HG03575 (cell line): Measurements from ENCODE around the gene PLXNB2.

Experiments
- ATAC-seq: cut with Tn5 transposase; IDR thresholded peaks from one replicate; pipeline ENCODE4 v1.9.1; 2021; ENCODE audit not compliant: unreplicated experiment, insufficient number of reproducible peaks, low FRiP score; ENCODE audit errors: extremely low read depth

Gene PLXNB2

DNA sequence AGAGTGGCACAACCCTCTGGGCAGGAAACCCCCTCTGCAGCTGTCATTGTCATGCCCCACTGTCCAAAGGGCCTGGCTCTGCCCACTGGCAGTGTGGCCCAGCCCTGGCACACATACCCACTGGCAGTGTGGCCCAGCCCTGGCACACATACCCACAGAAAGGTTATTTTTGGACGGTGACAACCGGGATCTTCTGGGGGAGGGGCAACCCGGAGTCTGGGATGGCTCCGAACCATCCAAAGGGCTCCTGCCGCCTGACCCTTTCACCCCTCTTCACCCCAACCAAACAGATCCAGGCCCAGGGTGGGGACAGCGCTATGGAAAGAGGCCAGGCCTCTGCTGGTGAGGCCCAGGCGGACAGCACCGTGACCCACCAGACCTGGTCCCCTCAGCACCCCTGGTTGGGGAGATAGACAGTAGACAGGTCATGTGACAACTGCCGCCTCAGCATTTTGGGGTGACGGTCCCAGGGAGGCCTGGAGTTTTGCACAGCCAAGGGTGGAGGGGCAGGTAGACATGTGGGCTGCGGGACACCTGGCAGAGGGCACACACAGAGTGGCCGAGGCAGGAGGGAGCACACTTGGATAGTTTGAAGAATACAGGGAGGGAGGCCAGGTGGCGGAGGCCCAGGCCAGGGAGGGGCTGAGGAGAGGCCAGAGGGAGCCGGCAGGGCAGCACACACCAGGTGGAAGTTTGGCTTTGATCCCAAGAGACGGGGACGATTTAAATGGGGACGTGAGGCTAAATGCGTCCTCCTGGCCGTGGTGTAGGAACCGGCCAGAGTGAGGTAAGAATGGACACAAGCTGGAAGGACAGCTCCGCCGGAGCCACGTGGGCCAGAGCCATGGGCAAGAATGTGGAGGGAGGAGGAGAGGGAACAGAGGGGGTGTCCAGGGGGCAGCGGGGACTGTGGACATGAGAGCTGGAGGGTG lies 48.8 kb downstream of the PLXNB2 start:
- ATAC-seq, result no peak

DNA sequence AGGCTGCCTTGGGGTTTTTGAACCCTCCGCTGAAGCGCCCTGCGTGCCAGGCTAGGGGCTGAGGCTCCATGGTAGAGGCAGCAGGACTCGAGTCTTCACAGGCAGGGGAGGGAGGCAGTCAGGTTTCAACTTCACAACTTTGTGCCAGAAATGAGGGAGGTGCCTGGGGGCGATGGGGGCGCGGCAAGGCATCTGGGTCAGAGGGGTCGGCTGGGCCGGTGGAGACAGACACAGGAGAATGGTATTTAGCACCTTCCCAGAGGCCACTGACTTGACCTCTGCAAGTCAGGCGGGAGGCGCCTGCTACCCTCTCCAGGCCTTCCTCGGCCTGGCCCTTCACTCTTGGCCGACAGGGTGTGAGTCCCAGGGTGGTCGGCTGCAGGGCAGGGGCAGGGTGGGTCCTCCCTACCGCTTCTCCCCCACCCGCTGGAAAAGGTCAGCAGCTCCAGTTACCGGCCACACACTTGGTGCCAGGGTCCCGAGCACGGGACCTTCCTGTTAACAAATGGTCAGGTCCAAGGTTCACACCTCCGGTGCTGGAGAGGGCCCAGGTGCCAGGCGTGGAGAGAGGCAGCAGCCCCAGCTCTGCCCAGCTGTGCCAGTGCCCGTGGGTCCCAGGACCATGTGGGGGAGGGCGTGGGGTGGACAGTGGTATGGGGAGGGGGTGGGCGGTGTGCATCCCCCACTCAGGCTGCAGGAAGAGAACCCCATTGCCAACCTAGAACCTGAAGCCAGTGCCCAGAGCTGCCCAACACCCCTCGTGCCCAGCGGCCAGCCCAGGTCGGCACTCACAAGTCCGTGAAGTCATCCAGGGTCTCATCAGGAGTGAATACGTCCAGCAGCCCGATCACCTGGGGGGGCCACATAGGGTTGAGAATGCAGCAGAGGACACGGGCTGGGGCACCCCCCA lies 49.7 kb downstream of the PLXNB2 start:
- no peak for ATAC-seq

DNA sequence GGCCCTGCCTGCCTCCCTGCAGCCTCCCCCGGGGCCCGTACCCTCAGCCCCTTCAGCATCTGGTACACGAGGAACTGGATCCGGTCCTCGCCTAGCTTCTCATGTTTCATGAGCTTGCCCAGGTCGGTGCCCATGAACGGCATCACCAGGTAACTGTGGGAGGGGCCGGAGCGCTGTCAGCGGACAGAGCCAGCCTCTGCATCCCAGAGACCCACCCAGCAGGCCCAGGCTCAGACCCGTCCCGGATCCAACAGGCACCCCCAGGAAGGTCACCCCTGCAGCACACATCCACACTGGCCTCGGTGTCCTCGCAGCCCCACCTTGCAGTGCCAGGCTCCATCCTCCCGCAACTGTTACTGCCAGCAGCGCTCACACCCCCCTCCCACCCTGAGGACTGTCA lies 50.4 kb downstream of the PLXNB2 start:
- no peak for ATAC-seq

DNA sequence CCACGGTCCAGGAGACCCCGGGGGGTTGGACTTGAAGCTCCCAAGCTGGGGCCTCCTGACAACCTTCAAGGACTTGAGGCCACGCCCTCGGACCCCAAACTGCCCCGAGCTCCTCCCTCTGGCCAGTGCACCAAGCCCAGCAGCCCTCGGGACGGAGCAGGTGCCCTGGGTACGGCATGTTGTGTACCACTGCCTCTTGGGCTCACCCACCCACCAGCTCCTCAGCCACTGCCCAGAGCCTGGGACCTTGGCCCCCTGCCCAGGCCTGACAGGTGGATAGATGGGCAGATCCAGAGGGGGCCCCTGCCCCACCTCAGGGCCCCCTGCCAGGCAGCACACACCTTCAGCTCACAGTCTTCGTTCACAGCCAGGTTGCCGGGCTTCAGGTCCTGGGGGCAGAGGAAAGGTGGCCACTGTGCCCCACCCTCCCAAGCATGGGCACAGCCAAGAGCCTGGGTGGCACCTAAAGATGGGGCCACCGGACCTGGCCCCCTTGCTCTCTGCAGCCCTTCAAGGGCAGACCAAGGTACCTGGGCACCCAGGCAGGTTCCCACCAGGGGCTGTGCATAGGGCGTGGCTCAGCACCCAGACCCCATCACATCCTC lies 51.1 kb downstream of the PLXNB2 start:
- no peak for ATAC-seq

DNA sequence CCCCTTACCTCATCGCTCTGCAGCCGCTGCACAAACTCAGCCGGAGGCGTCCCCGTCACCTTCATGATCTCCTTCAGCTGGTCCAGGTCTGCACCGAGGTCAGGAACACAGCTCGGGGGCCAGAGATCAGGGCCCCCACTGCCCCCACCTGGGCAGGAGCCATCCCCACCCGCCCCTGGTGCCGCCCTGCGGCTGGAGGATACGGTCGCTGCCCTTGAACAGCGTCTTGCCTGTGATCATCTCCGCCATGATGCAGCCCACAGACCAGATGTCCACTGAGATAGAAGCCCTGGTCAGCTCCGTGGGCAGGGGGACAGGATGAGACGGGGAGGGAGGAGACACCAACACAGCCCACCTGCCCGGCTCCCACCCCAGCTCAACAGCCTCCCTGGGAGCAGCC lies 51.8 kb downstream of the PLXNB2 start:
- no peak for ATAC-seq

DNA sequence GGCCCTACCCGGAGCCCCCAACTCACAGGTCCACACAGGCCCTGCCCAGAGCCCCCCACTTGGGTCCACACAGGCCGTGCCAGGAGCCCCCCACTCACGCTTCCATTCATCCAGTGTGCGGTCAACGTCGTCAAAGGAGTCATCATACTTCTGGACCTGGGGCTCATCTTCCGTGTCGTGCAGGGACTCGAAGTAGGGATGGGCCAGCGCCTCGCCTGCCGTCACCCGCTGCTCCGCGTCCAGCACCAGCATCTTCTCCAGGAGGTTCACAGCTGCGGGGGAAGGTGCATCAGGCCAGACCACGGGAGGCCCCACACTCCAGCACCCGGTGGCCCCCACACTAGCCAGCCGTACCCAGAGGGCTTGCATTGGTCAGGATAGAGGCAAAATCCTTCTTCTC lies 52.3 kb downstream of the PLXNB2 start:
- no peak for ATAC-seq

DNA sequence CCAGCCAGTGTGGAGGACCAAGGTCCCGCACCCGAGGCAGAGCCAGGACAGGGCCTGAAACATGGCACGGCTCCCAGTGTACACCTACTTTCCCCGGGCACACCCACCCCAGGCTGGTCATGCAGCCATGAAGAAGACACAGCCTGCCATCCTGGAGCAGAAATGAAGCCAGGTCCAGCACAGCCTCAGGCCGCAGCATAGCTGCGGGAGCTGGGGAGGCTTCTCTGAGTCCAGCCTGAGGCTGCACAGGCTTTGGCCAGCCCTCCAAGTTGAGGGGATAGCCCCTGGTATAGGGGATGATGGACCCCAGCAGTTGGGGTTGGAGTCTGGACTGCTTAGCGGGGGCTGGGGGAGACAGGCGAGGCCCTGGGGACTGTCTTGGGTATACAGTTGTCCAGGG lies 53.5 kb downstream of the PLXNB2 start:
- no peak for ATAC-seq

DNA sequence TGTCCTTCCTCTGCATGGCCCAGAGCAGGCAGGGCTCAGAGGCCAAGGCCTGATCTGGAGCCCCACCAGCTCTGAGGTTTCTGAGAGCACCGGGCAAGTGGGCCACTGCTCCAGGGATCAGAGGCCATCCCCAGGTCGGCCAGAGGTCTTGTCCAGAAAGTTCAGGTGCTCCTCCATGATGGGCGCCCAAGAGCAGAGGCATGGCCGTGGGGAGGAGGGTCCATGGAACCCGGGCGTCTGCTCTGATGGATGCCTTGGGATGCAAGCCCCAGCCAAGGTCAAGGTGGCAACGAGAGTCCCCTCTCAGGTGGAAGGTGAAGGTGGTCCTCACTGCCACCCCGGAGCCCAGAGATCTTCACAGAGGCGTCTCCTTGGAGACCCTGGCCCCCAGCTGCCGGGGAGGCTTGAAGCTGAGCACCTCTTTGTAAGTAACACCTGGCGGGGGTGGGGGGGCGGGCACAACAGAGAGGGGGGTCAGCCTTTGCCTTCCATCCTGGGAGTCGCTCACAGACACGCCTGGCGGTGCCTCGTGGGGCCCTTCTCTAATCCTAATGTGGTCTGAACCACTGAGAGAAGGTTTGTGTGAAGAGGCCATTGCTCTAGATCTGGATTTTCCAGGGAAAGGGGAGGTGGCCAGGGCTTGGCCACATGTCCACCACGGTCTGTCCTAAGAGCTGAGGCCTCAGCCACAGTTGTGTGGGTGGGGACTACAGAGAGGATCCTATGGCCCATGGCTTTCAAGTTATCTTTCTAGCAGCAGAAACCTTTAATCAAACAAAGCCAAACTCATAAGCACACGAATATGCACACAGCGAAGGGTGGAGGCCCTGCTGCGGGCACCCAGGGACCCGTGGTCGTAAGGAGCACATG lies 54.2 kb downstream of the PLXNB2 start:
- no peak for ATAC-seq

DNA sequence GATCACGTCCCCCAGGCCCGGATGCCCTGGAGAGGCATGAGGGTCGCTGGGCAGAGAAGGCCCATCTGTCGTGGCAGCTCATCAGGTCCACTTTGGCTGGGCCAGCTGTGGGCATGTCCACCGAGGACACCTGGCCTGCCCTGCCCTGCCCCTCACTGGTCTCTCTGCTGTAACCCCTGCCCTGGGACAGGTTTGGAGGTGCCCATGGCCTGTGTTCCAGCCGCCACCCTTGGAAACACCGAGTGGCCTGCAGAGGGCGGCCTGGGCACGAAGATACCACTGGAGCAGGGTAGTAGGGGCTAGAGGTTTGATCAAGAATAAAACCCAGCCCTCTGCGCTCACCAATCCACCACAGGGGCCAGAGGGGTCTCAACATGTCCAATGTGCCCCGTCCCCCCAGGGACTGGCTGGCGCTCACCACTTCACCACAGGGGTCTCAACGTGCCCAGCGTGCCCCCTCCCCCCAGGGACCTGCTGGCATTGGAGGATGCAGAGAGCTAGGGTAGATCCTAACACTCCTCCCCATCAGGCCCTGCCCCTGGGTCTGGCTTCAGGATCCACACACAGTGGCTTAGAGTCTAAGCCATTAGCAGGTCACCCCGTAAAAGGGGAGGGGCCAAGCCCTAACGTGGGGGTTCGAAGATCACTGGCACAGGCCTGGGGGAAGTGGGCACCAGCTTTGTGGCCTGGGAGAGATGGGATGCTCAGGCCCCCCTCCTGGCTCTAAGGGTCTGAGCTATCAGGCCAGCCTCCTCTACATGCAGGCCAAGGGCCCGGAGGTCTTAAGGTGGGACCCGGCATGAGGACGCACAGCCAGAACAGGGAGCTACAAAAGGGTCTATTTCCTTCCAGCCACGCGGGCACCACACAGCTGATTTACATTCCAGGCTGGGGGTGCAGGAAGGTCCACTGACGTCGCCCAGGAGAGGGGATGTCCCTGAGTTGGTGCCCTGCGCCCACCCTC lies 55.1 kb downstream of the PLXNB2 start:
- no peak for ATAC-seq

DNA sequence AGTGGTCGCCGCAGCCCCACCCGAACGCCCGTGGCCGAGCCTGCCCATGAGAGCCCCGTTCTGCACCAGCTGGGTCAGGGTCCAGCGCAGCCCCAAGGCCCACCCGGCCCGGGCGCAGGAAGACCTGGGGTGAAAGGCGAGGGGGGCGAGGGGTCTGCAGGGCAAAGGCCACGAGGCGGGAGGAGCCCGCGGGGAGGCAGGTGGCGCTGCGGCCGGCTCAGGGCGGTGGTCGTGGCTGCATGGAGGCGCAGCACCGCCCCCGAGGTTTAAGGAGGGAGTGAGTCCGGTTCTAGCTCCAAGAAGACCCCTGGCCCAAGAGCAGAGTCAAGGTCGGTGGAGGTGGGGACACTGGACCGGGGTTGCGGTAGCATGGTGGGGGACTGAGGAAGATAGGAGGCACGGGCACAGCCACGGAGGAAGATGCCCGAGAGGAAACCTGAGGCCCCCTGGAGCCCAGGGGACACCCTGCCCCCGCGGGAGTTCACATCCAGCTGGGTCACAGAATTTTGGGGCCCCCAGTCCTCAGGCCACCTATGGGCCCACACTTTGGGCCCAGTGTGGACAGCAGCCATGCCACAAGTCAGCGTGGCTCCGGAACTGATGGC lies 55.9 kb downstream of the PLXNB2 start:
- ATAC-seq, result no peak

DNA sequence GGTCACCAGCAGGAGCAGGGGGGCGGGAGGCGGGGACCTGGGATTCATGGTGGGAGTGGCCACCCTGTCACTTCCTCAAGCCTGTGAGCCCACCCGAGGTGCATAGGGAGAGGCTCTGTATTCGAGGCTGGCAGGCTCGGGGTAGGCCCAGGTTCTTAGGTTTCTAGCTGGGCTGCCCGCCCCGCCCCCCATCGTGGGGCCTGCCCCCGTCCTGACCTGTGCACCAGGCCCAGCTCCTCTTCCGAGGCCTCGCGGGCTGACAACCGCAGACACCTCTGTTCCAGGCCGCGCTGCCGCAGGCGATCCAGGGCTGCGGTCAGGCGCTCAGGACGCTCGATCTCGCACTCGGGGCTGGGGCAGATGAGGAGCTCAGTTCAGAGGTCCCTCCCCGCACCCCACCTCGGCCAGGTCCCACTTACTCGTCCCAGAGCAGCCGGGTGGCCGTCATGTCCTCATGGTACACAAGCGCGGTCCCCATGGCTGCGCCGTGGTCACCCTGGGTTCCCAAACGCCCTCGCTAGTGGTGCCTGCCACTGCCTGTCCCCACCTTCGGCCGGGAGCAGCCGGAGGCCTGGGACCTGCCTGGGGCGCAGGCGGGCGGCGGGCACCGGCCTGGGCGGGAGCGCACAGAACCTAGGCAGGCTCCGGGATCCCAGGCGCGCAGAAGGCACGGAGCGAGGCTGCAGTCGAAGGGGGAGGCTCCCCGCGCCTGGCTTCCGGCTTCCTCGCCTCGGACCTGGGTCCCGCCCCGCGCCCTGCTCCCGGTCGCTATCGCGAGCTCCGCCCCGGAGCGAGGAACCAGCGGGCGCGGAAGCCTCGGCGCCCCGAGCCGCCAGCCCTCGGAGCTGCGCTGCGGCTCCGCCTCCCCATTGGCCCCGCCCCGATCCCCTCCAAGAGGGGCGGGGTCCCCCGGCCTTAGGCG lies 56.6 kb downstream of the PLXNB2 start, which contains the start of gene HDAC10:
Gene HDAC10, minus strand, starts transcription at position 711 of the 922 bp plus-strand sequence. Its CDS starts 233 bp downstream, at position 478.
- no peak for ATAC-seq

DNA sequence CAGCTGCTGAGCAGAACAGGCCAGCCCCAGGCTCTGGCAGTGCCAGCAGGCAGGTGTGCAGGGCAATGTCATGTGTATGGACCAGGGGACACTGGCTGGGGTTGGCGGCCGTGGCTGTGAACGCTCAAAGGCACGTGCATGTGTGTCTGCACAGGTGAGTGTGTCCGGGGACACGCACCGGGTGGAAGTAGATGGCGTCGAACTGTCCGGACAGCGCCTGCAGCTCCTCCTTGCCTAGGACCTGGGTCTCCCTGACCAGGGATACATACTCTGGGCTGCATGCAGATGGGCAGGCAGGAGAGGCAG lies 57.2 kb downstream of the PLXNB2 start:
- ATAC-seq, result no peak

DNA sequence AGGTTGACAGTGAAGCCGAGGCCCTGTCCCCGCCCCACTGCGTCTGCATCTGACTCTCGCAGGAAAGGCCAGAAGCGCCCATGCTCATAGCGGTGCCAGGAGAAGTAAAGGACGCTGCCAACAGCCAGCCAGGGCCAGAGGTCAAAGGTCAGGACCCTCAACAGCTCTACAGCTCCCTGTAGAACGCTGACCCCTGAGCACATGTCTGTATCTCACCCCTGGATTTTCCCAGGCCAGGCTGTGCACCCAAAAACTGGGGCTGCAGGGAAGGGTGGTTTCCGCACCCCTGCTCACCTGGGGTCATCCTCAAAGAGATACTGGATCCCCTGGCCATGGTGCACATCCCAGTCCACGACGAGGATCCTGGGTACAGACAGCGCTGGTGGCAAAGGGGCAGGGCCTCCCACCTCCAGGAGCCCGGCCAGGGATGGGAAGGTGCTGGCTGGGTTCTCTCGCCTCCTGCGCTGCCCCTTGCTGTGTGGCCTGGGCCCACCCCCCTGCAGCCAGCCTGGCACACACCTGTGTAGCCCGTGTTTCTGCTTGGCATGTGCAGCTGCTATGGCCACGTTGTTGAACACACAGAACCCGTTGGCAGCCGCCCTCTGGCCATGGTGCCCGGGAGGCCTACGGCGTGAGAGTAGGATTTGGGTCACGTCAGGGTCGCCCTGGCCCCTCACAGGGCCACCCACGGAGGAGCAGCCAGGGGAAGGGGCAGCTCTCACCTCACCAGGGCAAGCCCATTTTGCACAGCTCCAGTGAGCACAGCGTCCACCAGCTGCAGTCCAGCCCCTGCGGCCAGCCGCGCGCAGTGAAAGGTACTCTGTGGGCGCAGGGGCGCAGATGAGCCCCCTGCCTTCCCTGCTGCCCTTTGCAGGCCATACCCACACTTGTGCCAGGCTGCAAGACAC lies 57.9 kb downstream of the PLXNB2 start:
- no peak for ATAC-seq

DNA sequence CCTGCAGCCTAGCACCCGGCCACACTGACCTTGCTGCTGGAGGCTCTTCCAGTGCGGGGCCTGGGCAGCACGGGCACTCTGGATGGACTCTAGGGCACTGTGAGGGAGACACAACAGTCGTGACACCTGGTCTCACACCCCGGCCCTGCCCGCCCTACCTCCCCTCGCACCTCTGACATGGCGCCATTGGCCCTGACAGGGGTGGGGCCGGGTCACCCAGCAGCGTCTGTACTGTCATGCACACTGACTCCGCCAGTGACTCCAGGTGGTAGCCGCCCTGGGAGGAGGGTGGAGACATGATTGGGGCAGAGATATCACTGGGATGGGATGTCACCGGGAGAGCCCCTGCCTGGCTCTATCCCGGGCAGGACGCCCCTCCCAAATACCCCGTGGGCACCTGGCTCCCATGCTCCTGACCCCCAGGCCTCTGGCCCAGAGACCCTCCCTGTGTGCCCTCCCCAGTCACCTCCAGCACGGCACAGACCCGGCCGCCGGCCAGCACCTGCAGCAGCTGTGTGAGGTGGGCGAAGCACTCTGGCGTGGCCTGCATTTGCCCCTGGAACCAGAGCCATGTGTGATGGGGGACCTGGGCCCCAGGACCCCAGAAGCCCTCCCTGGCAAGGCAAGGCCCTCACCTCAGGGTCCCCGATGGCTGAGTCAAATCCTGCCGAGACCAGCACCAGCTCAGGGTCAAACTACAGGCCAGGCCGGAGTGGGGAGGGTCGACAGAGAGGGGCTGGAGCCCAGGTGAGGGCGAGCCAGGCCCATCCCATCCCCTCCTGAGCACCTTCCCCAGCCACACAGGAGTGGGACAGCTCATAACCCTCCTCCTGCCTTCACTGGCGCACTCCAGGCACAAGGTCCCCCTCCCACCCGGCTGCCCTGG lies 59.0 kb downstream of the PLXNB2 start:
- ATAC-seq, result no peak
